ENCODE data around the gene C15orf61. TPM values are rescaled to one million over a fixed set of nuclear protein-coding genes. Genes with fewer than 3 reads are reported as not detected.

Gene C15orf61
- total and polyA plus RNA-seq, 8 donors, result 1.7 to 5.2 (median 2.8) TPM

DNA sequence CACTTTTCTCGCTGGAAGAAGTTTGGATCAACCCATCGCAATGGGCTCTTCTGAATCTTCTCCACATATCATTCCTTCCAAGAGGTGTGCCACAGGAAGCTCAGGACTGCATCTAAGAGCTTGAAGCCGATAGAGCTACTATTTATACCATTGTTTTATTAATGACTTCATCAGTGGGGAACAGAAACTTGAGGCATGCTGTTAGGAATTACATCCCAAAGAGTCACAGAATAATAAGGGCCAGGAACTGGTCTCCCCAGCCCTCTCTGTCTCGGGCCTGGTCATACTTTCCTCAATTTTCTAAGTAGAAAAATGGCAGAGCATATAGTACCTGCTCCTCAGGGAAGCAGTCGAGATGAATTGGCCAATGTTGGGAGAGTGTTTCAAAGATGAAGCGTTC lies 16.9 kb upstream of the C15orf61 start:
- Histone ChIP-seq H3K9me3 (no peaks in the 10 kb centered on the region), H3K4me3 (no peak overlapping the region), H3K27ac (no peak overlapping the region), H3K36me3 (no peaks in the 10 kb centered on the region), H3K4me1 (no peaks in the 10 kb centered on the region), H3K27me3 (no peaks in the 10 kb centered on the region)
- intact Hi-C loops (cut with DNase I), result no loop called here
- ATAC-seq (no peak), FAIRE-seq (no peak), DNase-seq (no peak)
- 93 to 96% methylated on average over 6 of the region's 6 CpGs for WGBS, 2 donors
- no peak for TF ChIP-seq CTCF (IDR thresholded peaks at IDR 0.05)

- no peak overlapping the region for H3K27ac ChIP-seq
- no peak for DNase-seq
- H3K9me3 ChIP-seq, result no peaks in the 10 kb centered on the region
- H3K4me3 ChIP-seq, result no peak overlapping the region
- H3K36me3 ChIP-seq, result no peaks in the 10 kb centered on the region
- intact Hi-C loops (cut with DNase I), result no loop called here
- no peak for TF ChIP-seq CTCF (IDR thresholded peaks at IDR 0.05)
- no peak for FAIRE-seq
- H3K4me1 ChIP-seq, result no peaks in the 10 kb centered on the region
- no peak for ATAC-seq
- H3K27me3 ChIP-seq, result no peaks in the 10 kb centered on the region
- 93 to 96% methylated on average over 5 of the region's 5 CpGs for WGBS, 2 donors
These were observed 16.1 kb upstream of the C15orf61 start for GRCh38 chr15:67504796-67505195.

DNA sequence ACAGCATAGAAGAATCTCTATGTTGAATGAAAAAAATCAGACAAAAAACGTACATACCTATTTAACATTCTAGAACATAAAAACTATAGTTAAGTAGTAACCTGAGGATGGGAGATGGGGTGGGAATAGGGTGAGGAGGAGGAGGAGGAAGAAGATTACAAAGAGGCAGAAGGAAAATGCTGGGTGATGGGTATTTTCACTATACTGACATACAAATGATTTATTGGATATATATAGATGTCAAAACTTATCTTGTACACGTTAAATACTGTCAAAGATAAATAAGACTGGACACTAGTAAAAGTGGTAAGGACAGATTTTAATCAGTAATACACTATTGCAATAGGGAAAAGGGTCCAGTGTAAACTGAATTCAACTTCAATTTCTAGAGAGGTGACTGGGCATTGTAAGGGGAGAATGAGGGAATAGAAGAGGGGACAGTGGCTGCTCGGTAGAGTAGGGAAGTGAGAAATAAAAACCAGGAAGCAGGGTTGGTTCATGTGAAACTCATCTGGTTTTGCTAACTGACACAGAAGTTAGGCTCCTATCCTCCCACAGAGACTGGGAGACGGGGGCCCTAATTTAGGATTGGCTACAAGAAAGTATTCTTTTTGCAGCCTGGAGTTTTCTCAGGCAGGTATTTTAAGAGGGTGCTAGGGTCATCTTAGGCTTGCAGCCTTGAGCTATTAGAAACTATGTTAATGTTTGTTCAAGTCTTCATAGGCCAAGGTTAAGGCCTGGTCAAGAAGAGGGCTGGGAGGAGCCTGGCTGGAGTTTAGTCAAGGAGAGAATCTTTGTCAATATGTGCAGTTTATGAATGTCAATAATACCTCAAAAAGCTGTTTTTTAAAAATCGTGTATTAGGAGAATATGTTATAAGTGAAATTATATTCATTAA lies 15.0 kb upstream of the C15orf61 start:
- WGBS, 2 donors, result 51 to 65% methylated on average over 5 of the region's 5 CpGs
- DNase-seq, result no peak
- Histone ChIP-seq H3K9me3 (no peaks in the 10 kb centered on the region), H3K27me3 (no peaks in the 10 kb centered on the region), H3K36me3 (no peaks in the 10 kb centered on the region), H3K27ac (no peak overlapping the region), H3K4me1 (no peaks in the 10 kb centered on the region), H3K4me3 (no peak overlapping the region)
- ATAC-seq, result peak in 1 of 4 donors; percentile 56
- intact Hi-C loops (cut with DNase I), result no loop called here
- no peak for TF ChIP-seq CTCF (IDR thresholded peaks at IDR 0.05)
- no peak for FAIRE-seq

GRCh38 chr15:67506775-67507747 lies 13.9 kb upstream of the C15orf61 start:
- no peak overlapping the region for H3K4me3 ChIP-seq
- ATAC-seq (no peak), FAIRE-seq (no peak), DNase-seq (no peak)
- TF ChIP-seq CTCF (IDR thresholded peaks at IDR 0.05), result no peak
- H3K36me3 ChIP-seq, result no peaks in the 10 kb centered on the region
- H3K27me3 ChIP-seq, result no peaks in the 10 kb centered on the region
- H3K27ac ChIP-seq, result no peak overlapping the region
- no peaks in the 10 kb centered on the region for H3K4me1 ChIP-seq
- intact Hi-C loops (cut with DNase I), result no loop called here
- 90 to 94% methylated on average over 11 of the region's 11 CpGs for WGBS, 2 donors
- H3K9me3 ChIP-seq, result no peaks in the 10 kb centered on the region

Data from pancreas (tissue), 10 donors.